Panc1 (cell line): Measurements from ENCODE around the gene HRH3. TPM values are rescaled to one million over a fixed set of nuclear protein-coding genes. Genes with fewer than 3 reads are reported as not detected.

Experiments used
- ATAC-seq: fragments of 200-7000 bp; cut with Tn5 transposase; 2 replicates; pipeline ENCODE4 v1.9.1; 2020; ENCODE audit warnings: mild to moderate bottlenecking, moderate library complexity
- BruUV-seq: library from RNA; stranded (reverse); fragments of 400-500 nt; replicated peaks from 2 replicates; lab custom pipeline; 2021; lab: Mats Ljungman, UMichigan
- CTCF ChIA-PET: fragments of 300-600 bp; sonication (Branson Sonifier 250); formaldehyde crosslinking; loops from one replicate; lab custom pipeline; 2022; ENCODE audit warnings: antibody characterized with exemption; lab: Charles Lee
- POLR2A ChIA-PET: fragments of 300-600 bp; sonication (Branson Sonifier 250); formaldehyde crosslinking; loops from one replicate; lab custom pipeline; 2022; ENCODE audit warnings: antibody characterized with exemption; lab: Charles Lee
- DNase-seq: peaks from one replicate; pipeline ENCODE4 v3.0.0-alpha.2; 2010; ENCODE audit warnings: low read depth, low spot score
- H3K27ac ChIP-seq: 2 replicates; pipeline ENCODE4 v1.5.1; 2011; ENCODE audit warnings: mild to moderate bottlenecking, low read length, inconsistent platforms
- H3K27me3 ChIP-seq: fragments of 200-500 bp; sonication (Bioruptor generic); 2 replicates; pipeline ENCODE4 v1.6.0; 2014; ENCODE audit warnings: low read length, inconsistent platforms; ENCODE audit not compliant: control insufficient read depth, insufficient read depth
- H3K36me3 ChIP-seq: fragments of 200-500 bp; sonication (Bioruptor generic); 2 replicates; pipeline ENCODE4 v1.5.1; 2014; ENCODE audit warnings: inconsistent platforms, mild to moderate bottlenecking, low read length, moderate library complexity; ENCODE audit not compliant: control insufficient read depth, insufficient read depth
- H3K4me1 ChIP-seq: 2 replicates; pipeline ENCODE4 v1.5.1; 2011; ENCODE audit warnings: inconsistent platforms, mild to moderate bottlenecking, low read length, moderate library complexity; ENCODE audit not compliant: control insufficient read depth, insufficient read depth
- H3K4me3 ChIP-seq, 2 experiments: 2 replicates each; pipeline ENCODE4 v1.5.1; 2011 to 2012; ENCODE audit warnings: low read depth in 2 of 2, low read length in 2 of 2, mild to moderate bottlenecking in 2 of 2, inconsistent platforms in 1 of 2, moderate library complexity in 1 of 2
- H3K9me3 ChIP-seq: fragments of 200-500 bp; sonication (Bioruptor generic); 2 replicates; pipeline ENCODE4 v1.5.1; 2014; ENCODE audit warnings: low read depth, mild to moderate bottlenecking, inconsistent platforms, low read length, moderate library complexity; ENCODE audit not compliant: control insufficient read depth, insufficient read depth
- POLR2AphosphoS5 ChIP-seq: IDR thresholded peaks from 2 replicates; pipeline ENCODE4 v1.6.1; 2012; ENCODE audit warnings: mild to moderate bottlenecking, low read depth, low read length, moderate library complexity
- SIN3A ChIP-seq: IDR thresholded peaks from 2 replicates; pipeline ENCODE4 v1.6.1; 2012; ENCODE audit warnings: low read depth, mild to moderate bottlenecking, low read length, moderate library complexity, borderline replicate concordance; ENCODE audit not compliant: insufficient read depth
- TCF7L2 ChIP-seq: IDR thresholded peaks from 2 replicates; pipeline ENCODE4 v1.6.1; 2011; ENCODE audit warnings: mild to moderate bottlenecking, low read depth, low read length, inconsistent platforms
- in situ Hi-C: cut with HindIII; loops from 2 replicates; pipeline ENCODE4 v1.10.0; 2016; ENCODE audit warnings: low sequenced_read_pairs, low pct_unique_long_range_greater_than_20kb
- intact Hi-C: fragments of 100-400 bp; cut with micrococcal nuclease; formaldehyde crosslinking; loops from one replicate; pipeline ENCODE4 v1.10.0; 2022; ENCODE audit not compliant: unreplicated experiment
- total RNA-seq: library from RNA; stranded (reverse); gene quantifications from one replicate; pipeline ENCODE4 v1.2.1, GENCODE V29; 2021; ENCODE audit not compliant: unreplicated experiment
- TF ChIP-seq, protein P1 (sequence below), 2 experiments: IDR thresholded peaks; 2 replicates each; pipeline ENCODE4 v1.6.1; 2011 to 2012; ENCODE audit warnings: low read depth in 2 of 2, control low read depth in 1 of 2, low read length in 1 of 2, mild to moderate bottlenecking in 1 of 2, moderate library complexity in 1 of 2; ENCODE audit not compliant: insufficient read depth in 1 of 2
- TF ChIP-seq, protein P2 (sequence below): fragments of 450-650 bp; IDR thresholded peaks from 2 replicates; pipeline ENCODE4 v1.5.1; 2017; ENCODE audit warnings: mild to moderate bottlenecking

Gene HRH3
- total RNA-seq, 1 experiment from 2014 or later, result 0.10 TPM

DNA sequence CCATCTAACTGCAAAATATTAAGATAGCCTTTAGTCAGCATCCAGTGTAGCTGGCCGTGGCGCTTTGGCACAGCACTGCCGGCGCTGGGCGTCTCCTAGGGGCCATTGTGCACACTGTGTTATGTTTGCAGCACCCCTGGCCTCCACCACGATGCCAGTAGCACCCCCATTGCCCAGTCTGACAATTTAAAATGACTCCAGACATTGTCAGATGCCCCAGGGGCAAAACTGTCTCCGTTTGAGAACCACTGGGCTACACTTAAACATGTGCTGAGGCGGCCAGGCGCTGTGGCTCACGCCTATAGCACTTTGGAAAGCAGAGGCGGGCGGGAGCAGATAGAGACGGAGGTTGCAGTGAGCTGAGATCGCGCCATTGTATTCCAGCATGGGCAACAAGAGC is 43.2 kb downstream of the HRH3 start:
- H3K27me3 ChIP-seq, result no peaks in the 10 kb centered on the region
- CTCF ChIA-PET, result no interaction called here

GRCh38 chr20:62175711-62176110 is 44.4 kb downstream of the HRH3 start:
- POLR2A ChIA-PET, result interaction anchor here (0.5 kb wide), 1 partner anchor 12 kb away, joined by 3 read pairs; no protein-coding TSS in a partner anchor
- ATAC-seq (no peak), DNase-seq (no peak)
- no TSS peak for BruUV-seq
- H3K27ac ChIP-seq, result no peak overlapping the region
- no peaks in the 10 kb centered on the region for H3K4me1 ChIP-seq
- CTCF ChIA-PET, result no interaction called here
- H3K36me3 ChIP-seq, result peaks cover 5% of the 10 kb centered on the region; the same call in 1 of the 2 replicates
- no peaks in the 10 kb centered on the region for H3K9me3 ChIP-seq
- in situ Hi-C loops (no loop called here), intact Hi-C loops (no loop called here)
- no peaks in the 10 kb centered on the region for H3K27me3 ChIP-seq
- no peak overlapping the region for H3K4me3 ChIP-seq
- TF ChIP-seq, protein P1, sequence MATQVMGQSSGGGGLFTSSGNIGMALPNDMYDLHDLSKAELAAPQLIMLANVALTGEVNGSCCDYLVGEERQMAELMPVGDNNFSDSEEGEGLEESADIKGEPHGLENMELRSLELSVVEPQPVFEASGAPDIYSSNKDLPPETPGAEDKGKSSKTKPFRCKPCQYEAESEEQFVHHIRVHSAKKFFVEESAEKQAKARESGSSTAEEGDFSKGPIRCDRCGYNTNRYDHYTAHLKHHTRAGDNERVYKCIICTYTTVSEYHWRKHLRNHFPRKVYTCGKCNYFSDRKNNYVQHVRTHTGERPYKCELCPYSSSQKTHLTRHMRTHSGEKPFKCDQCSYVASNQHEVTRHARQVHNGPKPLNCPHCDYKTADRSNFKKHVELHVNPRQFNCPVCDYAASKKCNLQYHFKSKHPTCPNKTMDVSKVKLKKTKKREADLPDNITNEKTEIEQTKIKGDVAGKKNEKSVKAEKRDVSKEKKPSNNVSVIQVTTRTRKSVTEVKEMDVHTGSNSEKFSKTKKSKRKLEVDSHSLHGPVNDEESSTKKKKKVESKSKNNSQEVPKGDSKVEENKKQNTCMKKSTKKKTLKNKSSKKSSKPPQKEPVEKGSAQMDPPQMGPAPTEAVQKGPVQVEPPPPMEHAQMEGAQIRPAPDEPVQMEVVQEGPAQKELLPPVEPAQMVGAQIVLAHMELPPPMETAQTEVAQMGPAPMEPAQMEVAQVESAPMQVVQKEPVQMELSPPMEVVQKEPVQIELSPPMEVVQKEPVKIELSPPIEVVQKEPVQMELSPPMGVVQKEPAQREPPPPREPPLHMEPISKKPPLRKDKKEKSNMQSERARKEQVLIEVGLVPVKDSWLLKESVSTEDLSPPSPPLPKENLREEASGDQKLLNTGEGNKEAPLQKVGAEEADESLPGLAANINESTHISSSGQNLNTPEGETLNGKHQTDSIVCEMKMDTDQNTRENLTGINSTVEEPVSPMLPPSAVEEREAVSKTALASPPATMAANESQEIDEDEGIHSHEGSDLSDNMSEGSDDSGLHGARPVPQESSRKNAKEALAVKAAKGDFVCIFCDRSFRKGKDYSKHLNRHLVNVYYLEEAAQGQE (IDR thresholded peaks at IDR 0.05; ENCODE audit: insufficient read depth in 1 of 2, low read depth in 2 of 2, low read length in 1 of 2), result no peak
- TF ChIP-seq, protein P2, sequence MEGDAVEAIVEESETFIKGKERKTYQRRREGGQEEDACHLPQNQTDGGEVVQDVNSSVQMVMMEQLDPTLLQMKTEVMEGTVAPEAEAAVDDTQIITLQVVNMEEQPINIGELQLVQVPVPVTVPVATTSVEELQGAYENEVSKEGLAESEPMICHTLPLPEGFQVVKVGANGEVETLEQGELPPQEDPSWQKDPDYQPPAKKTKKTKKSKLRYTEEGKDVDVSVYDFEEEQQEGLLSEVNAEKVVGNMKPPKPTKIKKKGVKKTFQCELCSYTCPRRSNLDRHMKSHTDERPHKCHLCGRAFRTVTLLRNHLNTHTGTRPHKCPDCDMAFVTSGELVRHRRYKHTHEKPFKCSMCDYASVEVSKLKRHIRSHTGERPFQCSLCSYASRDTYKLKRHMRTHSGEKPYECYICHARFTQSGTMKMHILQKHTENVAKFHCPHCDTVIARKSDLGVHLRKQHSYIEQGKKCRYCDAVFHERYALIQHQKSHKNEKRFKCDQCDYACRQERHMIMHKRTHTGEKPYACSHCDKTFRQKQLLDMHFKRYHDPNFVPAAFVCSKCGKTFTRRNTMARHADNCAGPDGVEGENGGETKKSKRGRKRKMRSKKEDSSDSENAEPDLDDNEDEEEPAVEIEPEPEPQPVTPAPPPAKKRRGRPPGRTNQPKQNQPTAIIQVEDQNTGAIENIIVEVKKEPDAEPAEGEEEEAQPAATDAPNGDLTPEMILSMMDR, result no peak

More for the DNA sequence above, 43.2 kb downstream of the HRH3 start:
- Histone ChIP-seq H3K9me3 (no peaks in the 10 kb centered on the region), H3K4me1 (peaks cover 4% of the 10 kb centered on the region; the same call in 1 of the 2 replicates), H3K27ac (no peak overlapping the region), H3K36me3 (peaks cover 5% of the 10 kb centered on the region; the same call in 1 of the 2 replicates), H3K4me3 (no peak overlapping the region)
- POLR2A ChIA-PET, result no interaction called here
- intact Hi-C loops, result no loop called here
- no peak for DNase-seq
- no peak for ATAC-seq
- BruUV-seq, result no TSS peak
- in situ Hi-C loops, result no loop called here
- TF ChIP-seq, protein P1 (IDR thresholded peaks at IDR 0.05; ENCODE audit: insufficient read depth in 1 of 2, low read depth in 2 of 2, low read length in 1 of 2), result no peak
- TF ChIP-seq SIN3A (no peak), POLR2AphosphoS5 (no peak), TCF7L2 (no peak)
- TF ChIP-seq, protein P2, result no peak
